ENCODE data around the gene RAPGEF5.

RAPGEF5 gene

DNA sequence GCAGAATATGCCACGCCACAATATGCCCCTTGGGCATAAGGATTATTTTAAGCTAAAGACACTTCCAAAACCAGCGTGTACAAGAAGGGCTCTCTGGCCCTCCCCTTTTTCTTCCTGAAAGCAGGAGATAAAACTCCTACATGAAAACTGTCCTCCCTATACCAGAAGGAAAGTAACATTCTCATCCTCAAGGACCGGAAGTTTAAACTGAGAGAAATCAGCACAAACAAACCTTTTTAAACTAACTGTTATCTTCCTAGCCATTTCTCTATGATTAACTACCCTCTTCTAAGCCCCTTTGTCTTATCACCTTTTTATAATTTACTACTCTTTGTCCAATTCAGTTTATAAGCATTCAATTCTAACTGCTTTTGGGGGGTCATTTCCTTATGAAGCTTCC is 16.4 kb upstream of the RAPGEF5 start:
- DNase-seq (ENCODE audit: low read depth in 2 of 2) = no peak
- H3K4me3 ChIP-seq (replicated peaks in 1 of 2; ENCODE audit: low read depth in 2 of 2, low read length in 2 of 2) = no peak overlapping the region
- TF ChIP-seq, protein P1, sequence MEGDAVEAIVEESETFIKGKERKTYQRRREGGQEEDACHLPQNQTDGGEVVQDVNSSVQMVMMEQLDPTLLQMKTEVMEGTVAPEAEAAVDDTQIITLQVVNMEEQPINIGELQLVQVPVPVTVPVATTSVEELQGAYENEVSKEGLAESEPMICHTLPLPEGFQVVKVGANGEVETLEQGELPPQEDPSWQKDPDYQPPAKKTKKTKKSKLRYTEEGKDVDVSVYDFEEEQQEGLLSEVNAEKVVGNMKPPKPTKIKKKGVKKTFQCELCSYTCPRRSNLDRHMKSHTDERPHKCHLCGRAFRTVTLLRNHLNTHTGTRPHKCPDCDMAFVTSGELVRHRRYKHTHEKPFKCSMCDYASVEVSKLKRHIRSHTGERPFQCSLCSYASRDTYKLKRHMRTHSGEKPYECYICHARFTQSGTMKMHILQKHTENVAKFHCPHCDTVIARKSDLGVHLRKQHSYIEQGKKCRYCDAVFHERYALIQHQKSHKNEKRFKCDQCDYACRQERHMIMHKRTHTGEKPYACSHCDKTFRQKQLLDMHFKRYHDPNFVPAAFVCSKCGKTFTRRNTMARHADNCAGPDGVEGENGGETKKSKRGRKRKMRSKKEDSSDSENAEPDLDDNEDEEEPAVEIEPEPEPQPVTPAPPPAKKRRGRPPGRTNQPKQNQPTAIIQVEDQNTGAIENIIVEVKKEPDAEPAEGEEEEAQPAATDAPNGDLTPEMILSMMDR (IDR thresholded peaks at IDR 0.05; ENCODE audit: low read depth, low read length) = no peak

DNA sequence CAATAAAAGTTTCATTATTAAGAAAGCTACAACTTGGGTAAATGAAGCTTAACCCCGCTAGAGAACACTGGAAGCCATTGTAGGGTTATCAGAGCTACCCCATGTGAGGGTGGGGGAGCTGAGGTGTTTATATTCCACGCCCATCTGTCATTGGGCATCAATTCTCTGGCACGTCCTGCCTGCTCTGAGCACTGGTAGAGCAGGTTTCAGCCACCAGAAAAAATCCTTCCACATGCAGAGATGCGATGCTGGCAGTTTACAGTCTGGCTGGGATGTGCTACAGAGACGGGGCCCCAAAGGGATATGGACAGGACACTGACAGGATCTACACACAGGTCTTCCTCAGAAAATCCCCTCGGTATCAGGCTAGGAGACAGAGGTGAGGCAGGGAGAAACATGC is 15.9 kb upstream of the RAPGEF5 start:
- H3K4me3 ChIP-seq (replicated peaks in 1 of 2; ENCODE audit: low read depth in 2 of 2, low read length in 2 of 2) = no peak overlapping the region
- DNase-seq (ENCODE audit: low read depth in 2 of 2) = no peak
- TF ChIP-seq, protein P1 (IDR thresholded peaks at IDR 0.05; ENCODE audit: low read depth, low read length) = no peak

DNA sequence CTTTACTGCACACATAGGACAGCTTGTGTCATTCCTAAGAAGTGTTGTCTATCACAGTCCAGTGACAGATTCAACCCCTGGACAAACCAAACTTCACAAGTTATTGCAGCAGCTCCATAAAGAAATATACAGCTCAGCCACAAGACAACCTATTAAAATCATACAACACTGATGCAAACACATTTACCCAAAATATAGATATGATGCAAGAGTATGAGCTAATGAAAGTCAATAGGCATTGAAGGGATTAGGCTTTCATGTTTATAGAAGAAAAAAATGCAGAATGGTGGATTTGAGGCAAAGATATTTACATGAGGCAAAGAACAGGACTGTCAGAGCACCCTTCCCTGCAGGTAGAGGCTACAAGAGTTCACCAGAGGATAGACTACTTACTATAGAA is 14.9 kb upstream of the RAPGEF5 start:
- TF ChIP-seq, protein P1 (IDR thresholded peaks at IDR 0.05; ENCODE audit: low read depth, low read length) = no peak
- no peak for DNase-seq (ENCODE audit: low read depth in 2 of 2)
- H3K4me3 ChIP-seq (replicated peaks in 1 of 2; ENCODE audit: low read depth in 2 of 2, low read length in 2 of 2) = no peak overlapping the region

DNA sequence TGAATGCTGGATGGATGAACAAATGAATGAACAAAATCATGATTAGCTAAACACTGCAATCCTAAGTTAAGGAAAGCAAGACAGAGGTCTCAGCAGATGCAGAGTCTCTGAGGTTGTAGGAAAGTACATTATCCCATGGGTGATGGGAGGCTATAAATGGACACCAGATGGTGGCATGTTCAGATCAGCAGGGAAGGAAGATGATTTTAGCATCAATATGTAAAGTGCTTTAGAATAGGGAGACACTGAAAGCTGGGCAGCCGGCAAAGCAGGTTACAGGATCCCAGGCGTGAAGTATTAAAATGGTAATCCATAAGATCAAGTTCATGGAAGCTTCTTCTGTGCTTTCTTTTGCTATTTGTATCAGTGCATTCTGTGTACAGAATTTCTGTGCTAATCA is 7.9 kb upstream of the RAPGEF5 start:
- TF ChIP-seq, protein P1 (IDR thresholded peaks at IDR 0.05; ENCODE audit: low read depth, low read length) = no peak
- no peak overlapping the region for H3K4me3 ChIP-seq (replicated peaks in 1 of 2; ENCODE audit: low read depth in 2 of 2, low read length in 2 of 2)
- no peak for DNase-seq (ENCODE audit: low read depth in 2 of 2)

DNA sequence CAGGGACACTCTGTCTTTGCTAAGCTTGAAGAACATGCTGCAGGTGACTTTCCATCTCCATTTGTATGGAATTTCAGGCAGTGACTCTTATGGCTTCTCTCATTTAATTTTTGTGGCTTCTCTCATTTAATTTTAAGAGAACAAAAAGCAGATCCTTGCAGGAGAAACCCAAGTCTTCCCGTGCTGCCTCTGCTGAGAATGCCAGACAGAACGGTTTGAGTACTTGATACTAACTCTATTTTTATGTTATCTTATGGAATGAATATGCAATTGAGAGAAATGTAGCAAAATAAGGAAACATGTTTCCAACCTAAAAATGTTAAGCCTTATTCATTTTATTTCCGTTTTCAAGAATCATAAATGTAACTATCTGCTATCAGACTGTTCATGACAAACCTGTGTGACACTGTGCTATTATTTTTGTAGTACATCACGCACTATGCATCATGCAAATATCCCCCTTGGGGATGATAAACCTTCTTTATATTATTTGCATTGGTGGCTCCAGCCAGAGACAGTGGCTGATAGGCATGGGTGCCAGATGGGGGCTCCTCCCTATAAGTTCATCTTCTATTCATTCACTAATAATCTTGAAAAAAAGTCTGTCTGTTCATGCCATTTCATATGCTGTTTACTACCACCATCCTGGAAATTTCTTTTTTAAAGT is 6.9 kb upstream of the RAPGEF5 start:
- TF ChIP-seq, protein P1 (IDR thresholded peaks at IDR 0.05; ENCODE audit: low read depth, low read length) = no peak
- DNase-seq (ENCODE audit: low read depth in 2 of 2) = no peak
- no peak overlapping the region for H3K4me3 ChIP-seq (replicated peaks in 1 of 2; ENCODE audit: low read depth in 2 of 2, low read length in 2 of 2)

DNA sequence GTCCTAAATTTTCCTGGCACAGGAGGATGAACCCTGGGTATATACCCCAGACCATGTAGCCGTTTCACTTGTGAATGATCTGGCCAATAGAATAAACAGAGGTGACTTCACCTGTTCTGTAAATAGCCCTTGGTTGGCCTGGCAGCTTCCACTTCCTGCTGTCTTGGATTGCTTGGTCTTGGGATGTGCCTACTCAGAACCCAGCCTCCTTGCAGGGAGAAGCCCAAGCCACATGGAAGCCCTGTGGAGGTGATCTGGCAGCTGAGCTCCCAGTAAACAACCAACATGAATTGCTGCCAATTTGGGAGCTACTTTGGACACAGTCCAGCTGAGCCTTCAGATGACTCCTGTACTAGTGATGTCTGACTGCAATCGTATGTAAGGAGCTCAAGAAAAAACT is 4.8 kb upstream of the RAPGEF5 start:
- H3K4me3 ChIP-seq (replicated peaks in 1 of 2; ENCODE audit: low read depth in 2 of 2, low read length in 2 of 2) = no peak overlapping the region
- TF ChIP-seq, protein P1 (IDR thresholded peaks at IDR 0.05; ENCODE audit: low read depth, low read length) = no peak
- DNase-seq (ENCODE audit: low read depth in 2 of 2) = peak; percentile 5 to 42

DNA sequence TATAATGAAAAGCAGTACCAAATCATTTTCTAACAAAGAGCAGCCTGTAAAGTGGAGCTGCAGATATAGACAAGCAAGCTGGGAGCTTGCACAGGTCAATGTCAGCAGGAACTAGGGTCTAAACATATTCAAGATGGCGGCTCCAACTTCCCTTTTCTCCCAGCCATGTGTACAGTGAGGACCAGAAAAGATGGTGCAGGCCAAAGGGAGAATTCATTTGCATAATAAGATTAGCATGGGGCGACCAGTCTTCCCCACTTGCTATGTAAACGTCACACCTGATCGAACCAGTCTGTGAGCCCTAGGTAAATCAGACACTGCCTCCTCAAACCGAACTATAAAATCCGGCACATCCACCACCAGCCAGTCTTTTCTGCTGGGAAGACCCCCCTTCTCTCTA is 4.4 kb upstream of the RAPGEF5 start:
- no peak overlapping the region for H3K4me3 ChIP-seq (replicated peaks in 1 of 2; ENCODE audit: low read depth in 2 of 2, low read length in 2 of 2)
- DNase-seq (ENCODE audit: low read depth in 2 of 2) = no peak
- TF ChIP-seq, protein P1 (IDR thresholded peaks at IDR 0.05; ENCODE audit: low read depth, low read length) = no peak
